Measurements from ENCODE around the gene SH2D2A.

The SH2D2A gene

GRCh38 chr1:156823210-156823790, 6.7 kb upstream of the SH2D2A start:
- DNase-seq (ENCODE audit: low spot score): no peak

- DNase-seq (ENCODE audit: low spot score): no peak
Observed at GRCh38 chr1:156822680-156823079, 6.0 kb upstream of the SH2D2A start.

DNA sequence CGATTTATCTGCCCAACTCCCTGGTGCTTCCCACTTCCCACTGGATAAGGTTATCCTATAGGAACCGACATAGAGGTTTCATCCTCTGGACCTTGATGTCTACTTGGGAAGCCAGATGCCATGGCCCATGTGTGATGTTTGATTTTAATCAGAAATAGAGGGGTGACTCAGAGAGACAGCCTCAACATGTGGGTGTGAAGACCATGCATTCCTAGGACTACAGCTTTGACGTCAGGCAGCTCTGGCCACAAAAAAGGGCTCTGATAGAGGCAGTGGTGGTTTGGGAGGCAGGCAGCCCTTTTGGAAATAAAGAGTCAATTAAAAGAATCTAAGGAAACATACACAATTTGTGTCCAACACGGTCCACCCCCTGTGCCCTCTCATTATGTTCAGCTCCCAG, 5.2 kb upstream of the SH2D2A start:
- DNase-seq (ENCODE audit: low spot score): no peak

- peak; percentile 43 for DNase-seq (ENCODE audit: low spot score)
Observed at GRCh38 chr1:156815961-156816422, 656 bp downstream of the SH2D2A start.

- DNase-seq (ENCODE audit: low spot score): peak; percentile 77
Observed at GRCh38 chr1:156815307-156815826, 1.3 kb downstream of the SH2D2A start.

DNA sequence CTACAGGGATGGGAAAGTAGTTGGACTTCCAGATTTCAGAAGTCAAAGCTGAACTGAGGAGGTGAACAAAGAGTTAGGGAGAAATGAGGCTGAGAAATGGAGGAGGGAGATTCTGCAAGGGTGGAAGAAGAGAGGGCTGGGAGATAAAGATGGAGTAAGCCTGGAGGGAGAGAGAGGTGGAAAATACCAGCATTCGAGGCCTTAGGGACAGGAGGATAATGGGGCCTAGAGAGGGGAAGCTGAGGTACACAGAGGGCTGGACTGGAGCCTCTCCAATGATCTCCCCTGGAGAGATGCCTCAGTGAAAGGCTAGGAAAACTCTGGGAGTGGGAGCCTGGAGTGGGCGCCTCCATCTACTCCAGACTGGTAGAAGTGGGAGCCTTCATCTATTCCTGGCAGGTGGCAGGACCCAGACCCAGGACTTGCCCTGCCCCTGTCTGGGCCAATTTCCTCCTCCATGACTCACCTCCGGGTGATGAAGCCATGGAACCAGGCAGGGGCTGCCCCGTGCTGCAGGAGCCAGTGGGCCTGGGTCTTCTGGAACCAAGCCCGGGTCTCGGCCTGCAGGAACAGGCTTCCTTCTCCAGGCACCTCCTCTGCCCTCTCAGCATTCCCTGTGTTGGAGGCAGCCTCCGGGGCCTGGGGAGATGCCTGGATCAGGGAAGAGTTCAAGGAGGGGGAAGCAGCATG, 1.9 kb downstream of the SH2D2A start:
- peak; percentile 13 for DNase-seq (ENCODE audit: low spot score)

DNA sequence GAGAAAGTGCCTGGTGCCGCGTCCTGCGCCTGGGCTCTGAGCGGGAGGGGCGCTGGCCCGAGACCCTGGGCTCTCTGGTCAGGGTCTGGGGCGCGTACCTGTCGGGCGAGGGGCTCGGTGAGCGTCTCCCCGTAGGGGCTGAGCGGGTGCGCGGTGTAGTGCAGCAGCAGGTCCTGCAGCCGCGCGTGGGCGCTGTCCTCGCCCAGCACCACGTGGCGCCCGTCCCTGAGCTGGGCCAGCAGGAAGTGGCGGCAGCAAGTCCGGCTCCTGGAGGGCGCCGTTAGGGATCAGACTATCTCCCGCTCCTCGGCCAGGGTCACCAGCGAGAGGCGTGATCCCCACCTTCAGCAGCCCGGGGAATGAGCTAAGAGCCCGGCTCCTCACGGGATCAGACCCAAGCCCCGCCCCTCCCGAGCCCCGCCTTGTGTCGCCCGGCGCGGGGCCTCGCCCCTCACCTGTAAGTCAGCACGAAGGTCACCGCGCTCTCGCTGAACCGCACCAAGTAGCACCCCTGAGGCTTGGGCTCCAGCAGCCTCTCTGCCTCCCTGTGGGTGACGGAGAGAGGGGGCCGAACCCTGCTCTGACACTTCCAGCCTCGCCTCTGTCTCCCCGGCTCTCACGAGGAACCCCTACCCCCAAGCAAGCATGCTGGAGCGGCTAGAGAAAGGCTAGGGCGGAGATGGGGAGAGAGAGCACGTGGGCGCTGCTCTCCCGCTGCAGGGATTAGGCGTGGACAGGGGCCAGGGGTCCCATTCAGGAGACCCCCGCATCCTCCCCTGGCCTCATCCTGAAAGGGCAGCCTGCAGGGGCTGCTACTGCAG, 2.7 kb downstream of the SH2D2A start:
- DNase-seq (ENCODE audit: low spot score): no peak

GRCh38 chr1:156813298-156813697, 3.4 kb downstream of the SH2D2A start:
- no peak for DNase-seq (ENCODE audit: low spot score)

DNA sequence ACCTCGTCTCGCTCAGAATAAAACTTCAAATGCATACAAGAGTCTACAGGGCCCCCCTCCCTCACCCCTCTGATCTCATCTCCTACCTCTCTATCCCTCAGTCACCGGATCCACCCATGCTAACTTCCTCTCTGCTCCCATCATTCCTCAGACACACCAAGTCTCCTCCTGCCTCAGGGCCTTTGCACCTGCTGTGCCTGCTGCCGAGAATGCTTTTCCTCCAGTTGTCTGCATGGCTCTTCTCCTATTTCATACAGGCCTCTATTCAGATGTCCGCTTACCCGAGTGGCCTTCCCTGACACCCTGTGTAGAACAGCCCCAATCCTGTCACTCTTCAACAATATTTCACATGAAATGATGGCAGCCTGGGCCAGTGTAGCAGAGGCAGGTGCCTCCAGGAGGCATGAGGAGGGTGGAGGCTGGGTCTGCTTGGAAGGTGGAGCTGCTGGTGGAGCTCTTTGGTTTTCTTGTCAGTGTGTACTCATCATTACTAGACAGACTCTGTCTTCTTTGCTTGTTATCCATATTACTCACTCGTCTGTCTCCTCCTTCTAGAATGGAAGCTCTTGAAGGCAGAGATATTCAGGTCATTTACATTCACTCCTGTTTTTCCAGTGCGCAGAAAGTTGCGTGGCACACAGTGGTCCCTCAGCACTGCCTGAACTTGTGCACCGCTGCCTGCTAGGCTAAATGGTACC, 4.2 kb downstream of the SH2D2A start:
- DNase-seq (ENCODE audit: low spot score): no peak

- peak; percentile 54 for DNase-seq (ENCODE audit: low spot score)
Observed at GRCh38 chr1:156811168-156811567, 5.5 kb downstream of the SH2D2A start.

DNA sequence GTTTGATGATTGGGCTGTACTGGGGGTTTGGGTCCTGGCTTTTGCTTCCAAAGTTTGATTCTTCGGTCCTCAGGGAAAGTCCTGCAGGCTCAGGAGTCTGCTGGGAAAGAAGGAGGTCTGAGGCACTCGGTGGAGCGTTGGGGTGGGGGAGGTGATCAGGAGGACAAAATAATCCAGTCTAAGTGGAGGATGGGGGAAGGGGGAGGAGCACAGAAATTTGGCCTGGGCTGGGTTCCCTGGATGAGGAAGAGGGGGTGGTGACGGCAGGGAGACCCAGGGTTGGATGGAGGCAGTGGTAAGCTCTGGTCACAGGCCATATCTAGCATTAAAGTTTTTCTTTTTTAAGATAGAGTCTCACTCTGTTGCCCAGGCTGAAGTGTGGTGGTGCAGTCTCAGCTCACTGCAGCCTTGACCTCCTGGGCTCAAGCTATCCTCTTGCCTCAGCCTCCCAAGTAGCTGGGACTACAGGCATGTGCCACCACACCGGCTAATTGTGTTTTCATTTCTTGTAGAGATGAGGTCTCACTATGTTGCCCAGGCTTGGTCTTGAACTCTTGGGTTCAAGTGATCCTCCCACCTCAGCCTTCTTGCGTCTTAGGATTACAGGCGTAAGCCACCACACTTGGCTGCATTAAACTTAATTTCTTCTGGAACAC, 6.8 kb downstream of the SH2D2A start:
- no peak for DNase-seq (ENCODE audit: low spot score)

GRCh38 chr1:156809281-156809680, 7.4 kb downstream of the SH2D2A start:
- DNase-seq (ENCODE audit: low spot score): no peak

DNA sequence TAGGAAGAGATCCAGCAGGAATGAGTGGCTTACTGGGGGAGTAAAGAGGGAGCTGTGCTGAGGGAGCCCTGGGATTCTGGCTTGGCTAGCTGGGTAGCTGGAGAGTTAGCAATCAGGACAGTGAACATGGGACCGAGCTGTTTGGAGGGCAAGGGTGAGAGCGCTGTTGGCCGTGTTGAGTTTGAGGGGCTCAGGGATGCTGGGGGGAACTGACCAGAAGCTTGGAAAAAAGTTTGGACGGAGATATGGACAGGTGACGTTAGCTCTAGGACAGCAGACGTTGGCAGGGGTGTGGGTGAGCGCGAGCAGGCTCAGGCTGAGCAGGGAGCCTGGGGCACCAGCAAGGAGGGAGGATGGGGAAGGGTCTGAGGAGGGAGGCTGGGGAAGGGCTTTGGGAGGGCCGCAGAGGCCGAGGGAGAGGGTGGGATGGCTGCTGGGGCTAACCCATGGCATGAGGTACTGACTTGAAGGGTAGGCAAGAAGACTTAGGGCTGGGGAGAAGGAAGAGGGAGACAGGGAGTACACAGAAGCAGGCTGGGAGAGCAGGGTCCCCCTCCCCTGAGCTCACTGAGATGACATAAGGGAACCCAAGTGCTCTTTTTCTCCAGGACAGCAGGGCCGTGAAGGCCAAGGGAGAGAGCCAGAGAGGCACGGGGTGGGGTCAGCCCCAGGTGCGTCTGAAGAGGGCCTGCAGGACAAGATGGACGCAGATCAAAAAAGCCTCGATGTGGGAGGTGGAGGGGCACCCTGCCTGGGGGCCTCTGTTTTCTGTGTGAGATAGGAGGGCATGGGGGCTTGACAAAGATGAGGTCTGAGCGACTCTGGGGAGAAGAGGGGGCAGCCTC, 8.2 kb downstream of the SH2D2A start:
- no peak for DNase-seq (ENCODE audit: low spot score)

GRCh38 chr1:156807627-156808026, 9.0 kb downstream of the SH2D2A start:
- no peak for DNase-seq (ENCODE audit: low spot score)

DNA sequence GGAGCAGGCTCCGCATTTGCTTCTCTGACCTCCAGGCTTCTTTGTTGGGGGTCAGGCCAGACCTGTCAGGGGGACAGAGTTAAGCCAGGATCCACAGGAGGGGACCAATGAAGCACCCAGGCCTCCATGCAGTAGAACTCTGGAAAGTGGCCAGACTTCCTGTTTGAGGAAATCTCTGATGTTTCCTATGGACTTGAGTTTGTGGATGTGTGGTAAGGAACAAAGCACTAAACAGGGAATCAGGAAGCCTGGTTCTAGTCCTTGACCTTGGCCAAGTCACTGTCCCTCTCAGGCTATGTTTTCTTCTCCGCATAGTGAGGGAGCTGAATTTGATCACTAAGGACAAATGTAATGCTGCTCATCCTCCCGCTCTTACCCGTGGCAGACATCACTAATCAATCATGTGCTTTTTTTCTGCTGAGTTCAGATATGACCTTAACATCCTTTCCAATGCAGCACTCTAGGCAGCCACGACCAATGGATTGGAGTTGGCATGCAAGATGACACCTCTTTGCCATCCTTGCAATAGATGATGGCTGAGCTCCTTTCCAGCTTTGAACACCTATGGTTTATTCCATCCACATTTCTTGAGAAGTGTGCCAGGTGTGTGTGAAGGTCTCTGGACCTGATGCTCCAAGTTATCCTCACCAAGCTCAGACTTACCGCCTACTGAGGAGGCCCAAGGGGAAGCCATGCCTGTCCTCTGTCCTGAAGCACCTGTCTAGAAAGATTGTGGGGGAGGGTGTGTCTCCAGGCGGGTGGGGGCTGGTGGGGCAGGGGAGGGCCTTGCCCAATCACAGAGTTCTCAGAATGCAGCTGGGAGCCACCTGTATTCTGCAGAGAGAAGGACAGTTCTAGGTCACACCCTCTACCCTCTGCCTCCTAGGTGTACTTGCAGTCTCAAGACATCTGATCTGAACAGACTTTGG, 9.9 kb downstream of the SH2D2A start:
- DNase-seq (ENCODE audit: low spot score): no peak

- DNase-seq (ENCODE audit: low spot score): no peak
Observed at GRCh38 chr1:156805766-156806511, 10.7 kb downstream of the SH2D2A start.

DNA sequence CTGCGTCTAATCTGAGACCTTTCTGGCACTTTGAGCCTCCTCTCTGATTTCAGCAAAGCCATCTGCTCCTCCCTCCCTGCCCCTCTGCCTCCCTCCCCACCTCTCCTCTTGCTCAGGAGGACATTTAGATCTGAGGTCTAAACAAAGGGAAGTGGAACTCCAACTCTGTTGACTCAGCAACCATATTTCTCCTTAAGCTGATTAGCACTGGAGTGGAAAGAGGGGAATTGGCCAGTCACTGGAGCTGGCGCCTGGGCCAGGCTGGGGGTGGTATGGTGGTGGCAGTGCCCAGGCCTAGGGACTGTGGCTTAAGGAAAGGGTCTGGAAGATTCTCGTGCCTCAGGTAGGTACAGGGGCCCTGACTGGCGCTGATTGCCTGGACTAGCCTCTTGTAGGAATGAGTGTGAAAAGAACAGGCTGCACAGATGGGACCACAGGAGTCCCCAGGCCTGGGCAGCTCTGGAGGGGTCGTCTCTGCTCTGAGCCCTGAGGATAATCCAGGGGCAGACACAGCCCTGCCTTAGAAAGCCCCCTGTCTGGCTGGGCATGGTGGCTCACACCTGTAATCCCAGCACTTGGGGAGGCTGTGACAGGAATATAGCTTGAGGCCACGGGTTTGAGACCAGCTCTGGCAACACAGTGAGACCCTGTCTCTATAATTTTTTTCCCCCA, 11.9 kb downstream of the SH2D2A start:
- DNase-seq (ENCODE audit: low spot score): peak; percentile 71

DNA sequence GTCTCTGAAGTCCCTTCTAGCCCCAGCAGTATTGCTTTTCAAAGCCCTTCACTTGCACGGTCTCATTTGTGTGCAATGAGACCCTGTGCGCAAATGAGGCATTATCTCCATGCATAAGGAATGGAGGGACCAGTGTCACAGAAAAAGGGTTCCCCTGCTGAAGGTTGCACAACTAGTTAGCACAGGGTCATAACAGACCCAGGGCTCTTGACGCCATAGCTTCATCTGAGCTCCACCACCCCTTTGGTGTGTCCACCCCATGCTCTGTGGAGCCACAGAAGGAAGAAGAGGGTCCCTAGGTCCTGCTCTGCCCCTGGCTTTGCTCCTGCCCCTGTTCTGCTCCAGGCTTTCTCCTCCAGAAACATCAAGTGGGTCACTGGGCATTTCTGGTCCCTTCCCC, 12.6 kb downstream of the SH2D2A start:
- no peak for DNase-seq (ENCODE audit: low spot score)
